ENCODE data around the gene RAD51B. TPM values are rescaled to one million over a fixed set of nuclear protein-coding genes. Genes with fewer than 3 reads are reported as not detected.
"Not testable (repeated sequence)": the region's sequence is repeated elsewhere in the genome, so short reads cannot be mapped to it uniquely, and the experiment has no call there.

RAD51B gene
- total RNA-seq, 1 experiment from 2014 or later, result 10.8 TPM

DNA sequence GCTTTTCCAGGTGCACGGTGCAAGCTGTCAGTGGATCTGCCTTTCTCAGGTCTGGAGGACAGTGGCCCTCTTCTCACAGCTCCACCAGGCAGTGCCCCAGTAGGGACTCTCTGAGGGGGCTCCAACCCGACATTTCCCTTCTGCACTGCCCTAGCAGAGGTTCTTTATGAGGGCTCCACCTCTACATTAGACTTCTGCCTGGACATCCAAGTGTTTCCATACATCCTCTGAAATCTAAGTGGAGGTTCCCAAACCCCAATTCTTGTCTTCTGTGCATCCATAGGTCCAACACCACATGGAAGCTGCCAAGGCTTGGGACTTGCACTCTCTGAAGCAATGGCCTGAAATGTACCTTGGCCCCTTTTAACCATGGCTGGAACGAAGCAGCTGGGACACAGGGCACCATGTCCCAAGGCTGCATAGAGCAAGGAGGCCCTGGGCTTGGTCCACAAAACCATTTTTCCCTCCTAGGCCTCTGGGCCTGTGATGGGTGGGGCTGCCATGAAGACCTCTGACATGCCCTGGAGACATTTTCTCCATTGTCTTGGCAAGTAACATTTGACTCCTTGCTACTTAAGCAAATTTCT, 282.2 kb downstream of the RAD51B start:
- H3K4me2 ChIP-seq (ENCODE audit: low read length); H3F3A ChIP-seq (ENCODE audit: low read length, unreplicated experiment); DNase-seq; H4K20me1 ChIP-seq (ENCODE audit: low read length); H3K79me2 ChIP-seq (ENCODE audit: low read length); H3K9me2 ChIP-seq (replicated peaks; ENCODE audit: low read length); BruUV-seq (replicated peaks); H3K36me3 ChIP-seq (ENCODE audit: low read depth, low read length); H3K9ac ChIP-seq (ENCODE audit: low read length); POLR2A ChIA-PET (ENCODE audit: unreplicated experiment); intact Hi-C loops (cut with micrococcal nuclease); H3K4me3 ChIP-seq (ENCODE audit: low read length); H3K4me1 ChIP-seq (ENCODE audit: insufficient read depth, low read length); H3K27ac ChIP-seq (ENCODE audit: low read length); H3K9me3 ChIP-seq (ENCODE audit: low read length); CTCF ChIA-PET; H2AFZ ChIP-seq (ENCODE audit: low read length); H3K27me3 ChIP-seq (ENCODE audit: low read length); ATAC-seq: not testable (repeated sequence)

GRCh38 chr14:68103853-68104252, 284.3 kb downstream of the RAD51B start:
- Histone ChIP-seq H3K79me2 (ENCODE audit: low read length) (no peaks in the 10 kb centered on the region), H3K9me3 (ENCODE audit: low read length) (0 out of 2 replicates have a peak, but pooled peaks cover 8% of the 10 kb centered on the region), H3F3A (ENCODE audit: low read length, unreplicated experiment) (no peaks in the 10 kb centered on the region), H3K9ac (ENCODE audit: low read length) (no peak overlapping the region), H4K20me1 (ENCODE audit: low read length) (no peaks in the 10 kb centered on the region), H3K4me2 (ENCODE audit: low read length) (no peak overlapping the region), H3K4me1 (ENCODE audit: insufficient read depth, low read length) (no peaks in the 10 kb centered on the region), H2AFZ (ENCODE audit: low read length) (no peak overlapping the region), H3K9me2 (replicated peaks; ENCODE audit: low read length) (no peaks in the 10 kb centered on the region), H3K27me3 (ENCODE audit: low read length) (no peaks in the 10 kb centered on the region), H3K27ac (ENCODE audit: low read length) (no peak overlapping the region), H3K36me3 (ENCODE audit: low read depth, low read length) (peaks cover 7% of the 10 kb centered on the region; the same call in 1 of the 2 replicates), H3K4me3 (ENCODE audit: low read length) (no peak overlapping the region)
- TF ChIP-seq EZH2phosphoT487 (IDR thresholded peaks at IDR 0.05; ENCODE audit: borderline replicate concordance, low read length) (no peak), EZH2 (IDR thresholded peaks at IDR 0.05; ENCODE audit: low read length, unreplicated experiment) (no peak)
- intact Hi-C loops (cut with micrococcal nuclease), result no loop called here
- ChIA-PET POLR2A (ENCODE audit: unreplicated experiment) (no interaction called here), CTCF (no interaction called here)
- DNase-seq, result no peak
- no peak for ATAC-seq
- no TSS peak for BruUV-seq (replicated peaks)

DNA sequence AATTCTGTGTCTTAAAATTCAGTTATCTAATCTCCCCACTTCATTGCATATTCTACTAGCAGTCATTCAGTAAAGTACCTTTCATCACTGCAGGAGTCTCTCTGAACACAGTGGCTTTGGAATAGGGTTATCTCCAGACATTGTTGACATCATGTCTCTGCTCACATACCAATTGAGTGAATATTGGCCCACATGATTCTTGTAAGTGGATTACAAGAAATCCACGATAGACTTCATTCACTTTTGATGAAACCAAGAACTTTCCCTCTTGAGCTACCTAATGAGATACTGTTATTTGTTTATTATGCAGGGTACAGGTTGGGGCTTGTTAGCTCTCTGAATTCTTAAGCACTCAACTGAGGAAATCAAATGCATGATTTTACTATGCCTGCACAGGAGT, 284.9 kb downstream of the RAD51B start:
- ATAC-seq, result no peak
- Histone ChIP-seq H3F3A (ENCODE audit: low read length, unreplicated experiment) (no peaks in the 10 kb centered on the region), H3K27me3 (ENCODE audit: low read length) (no peaks in the 10 kb centered on the region), H3K9me3 (ENCODE audit: low read length) (0 out of 2 replicates have a peak, but pooled peaks cover 8% of the 10 kb centered on the region), H2AFZ (ENCODE audit: low read length) (no peak overlapping the region), H4K20me1 (ENCODE audit: low read length) (no peaks in the 10 kb centered on the region), H3K9ac (ENCODE audit: low read length) (no peak overlapping the region), H3K4me2 (ENCODE audit: low read length) (no peak overlapping the region), H3K27ac (ENCODE audit: low read length) (no peak overlapping the region), H3K9me2 (replicated peaks; ENCODE audit: low read length) (no peaks in the 10 kb centered on the region), H3K4me1 (ENCODE audit: insufficient read depth, low read length) (no peaks in the 10 kb centered on the region), H3K79me2 (ENCODE audit: low read length) (no peaks in the 10 kb centered on the region), H3K36me3 (ENCODE audit: low read depth, low read length) (peaks cover 7% of the 10 kb centered on the region; the same call in 1 of the 2 replicates), H3K4me3 (ENCODE audit: low read length) (no peak overlapping the region)
- no TSS peak for BruUV-seq (replicated peaks)
- intact Hi-C loops (cut with micrococcal nuclease), result no loop called here
- CTCF ChIA-PET, result no interaction called here
- TF ChIP-seq CTCF (conservative IDR thresholded peaks at IDR 0.05; ENCODE audit: low read depth, low read length), result no peak
- no peak for TF ChIP-seq EZH2phosphoT487 (IDR thresholded peaks at IDR 0.05; ENCODE audit: borderline replicate concordance, low read length)
- no peak for TF ChIP-seq EZH2 (IDR thresholded peaks at IDR 0.05; ENCODE audit: low read length, unreplicated experiment)
- no peak for DNase-seq
- POLR2A ChIA-PET (ENCODE audit: unreplicated experiment), result no interaction called here

GRCh38 chr14:68105816-68106215, 286.2 kb downstream of the RAD51B start:
- no peaks in the 10 kb centered on the region for H3K4me1 ChIP-seq (ENCODE audit: insufficient read depth, low read length)
- no peak overlapping the region for H3K4me3 ChIP-seq (ENCODE audit: low read length)
- POLR2A ChIA-PET (ENCODE audit: unreplicated experiment), result no interaction called here
- H4K20me1 ChIP-seq (ENCODE audit: low read length), result no peaks in the 10 kb centered on the region
- H3K36me3 ChIP-seq (ENCODE audit: low read depth, low read length), result peaks cover 7% of the 10 kb centered on the region; the same call in 1 of the 2 replicates
- H3K79me2 ChIP-seq (ENCODE audit: low read length), result no peaks in the 10 kb centered on the region
- H3K9me3 ChIP-seq (ENCODE audit: low read length), result 0 out of 2 replicates have a peak, but pooled peaks cover 8% of the 10 kb centered on the region
- no peak overlapping the region for H2AFZ ChIP-seq (ENCODE audit: low read length)
- H3K27ac ChIP-seq (ENCODE audit: low read length), result no peak overlapping the region
- no peaks in the 10 kb centered on the region for H3F3A ChIP-seq (ENCODE audit: low read length, unreplicated experiment)
- TF ChIP-seq EZH2phosphoT487 (IDR thresholded peaks at IDR 0.05; ENCODE audit: borderline replicate concordance, low read length), result no peak
- no peak for TF ChIP-seq CTCF (conservative IDR thresholded peaks at IDR 0.05; ENCODE audit: low read depth, low read length)
- no peak for TF ChIP-seq EZH2 (IDR thresholded peaks at IDR 0.05; ENCODE audit: low read length, unreplicated experiment)
- ATAC-seq (no peak), DNase-seq (no peak)
- CTCF ChIA-PET, result no interaction called here
- no peaks in the 10 kb centered on the region for H3K9me2 ChIP-seq (replicated peaks; ENCODE audit: low read length)
- H3K27me3 ChIP-seq (ENCODE audit: low read length), result no peaks in the 10 kb centered on the region
- no peak overlapping the region for H3K9ac ChIP-seq (ENCODE audit: low read length)
- BruUV-seq (replicated peaks), result no TSS peak
- intact Hi-C loops (cut with micrococcal nuclease), result no loop called here
- no peak overlapping the region for H3K4me2 ChIP-seq (ENCODE audit: low read length)

All from PC-3 (cell line).